ENCODE measurements around the gene RPL7L1. TPM values are rescaled to one million over a fixed set of nuclear protein-coding genes. Genes with fewer than 3 reads are reported as not detected.
A peak's percentile ranks its signal among the peaks of the same experiment; 100 is the strongest.
"Not testable (repeated sequence)": the region's sequence is repeated elsewhere in the genome, so short reads cannot be mapped to it uniquely, and the experiment has no call there.

Gene RPL7L1
- total RNA-seq (2014; rRNA removed; shearing (Covaris generic)): 120 and 159 TPM in 2 replicates

- DNase-seq (ENCODE audit: low spot score): peak; percentile 95
- in situ Hi-C loops (cut with HindIII; ENCODE audit: low sequenced_read_pairs): no loop called here
Measured at GRCh38 chr6:42879372-42880239, at the start of gene RPL7L1. TSS of gene RPL7L1 (plus strand) at chr6:42879616. CDS start at chr6:42879911, 295 bp downstream.

- in situ Hi-C loops (cut with HindIII; ENCODE audit: low sequenced_read_pairs): no loop called here
- DNase-seq (ENCODE audit: low spot score): no peak
Measured at GRCh38 chr6:42831237-42831636, 48.2 kb upstream of the RPL7L1 start.

- in situ Hi-C loops (cut with HindIII; ENCODE audit: low sequenced_read_pairs): no loop called here
- no peak for DNase-seq (ENCODE audit: low spot score)
Measured at GRCh38 chr6:42834056-42834455, 45.4 kb upstream of the RPL7L1 start.

GRCh38 chr6:42841844-42842584 lies 37.4 kb upstream of the RPL7L1 start:
- in situ Hi-C loops (cut with HindIII; ENCODE audit: low sequenced_read_pairs): no loop called here
- no peak for DNase-seq (ENCODE audit: low spot score)

- in situ Hi-C loops (cut with HindIII; ENCODE audit: low sequenced_read_pairs): no loop called here
- no peak for DNase-seq (ENCODE audit: low spot score)
Measured at GRCh38 chr6:42845327-42845694, 34.1 kb upstream of the RPL7L1 start.

- in situ Hi-C loops (cut with HindIII; ENCODE audit: low sequenced_read_pairs): no loop called here
Measured at GRCh38 chr6:42846505-42846904, 32.9 kb upstream of the RPL7L1 start.

GRCh38 chr6:42848700-42849099 lies 30.7 kb upstream of the RPL7L1 start:
- in situ Hi-C loops (cut with HindIII; ENCODE audit: low sequenced_read_pairs): no loop called here
- DNase-seq (ENCODE audit: low spot score): no peak

More at GRCh38 chr6:42846505-42846904, 32.9 kb upstream of the RPL7L1 start:
- DNase-seq (ENCODE audit: low spot score): peak; percentile 70

- DNase-seq (ENCODE audit: low spot score): no peak
- in situ Hi-C loops (cut with HindIII; ENCODE audit: low sequenced_read_pairs): loop anchor here (25.0 kb wide), 1 partner anchor 189 kb away; no protein-coding TSS in a partner anchor
Measured at GRCh38 chr6:42851599-42851998, 27.8 kb upstream of the RPL7L1 start.

- in situ Hi-C loops (cut with HindIII; ENCODE audit: low sequenced_read_pairs): loop anchor here (25.0 kb wide), 1 partner anchor 198 kb away; no protein-coding TSS in a partner anchor
- DNase-seq (ENCODE audit: low spot score): no peak
Measured at GRCh38 chr6:42860036-42860435, 19.4 kb upstream of the RPL7L1 start.

- in situ Hi-C loops (cut with HindIII; ENCODE audit: low sequenced_read_pairs): loop anchor here (25.0 kb wide), 1 partner anchor 198 kb away; no protein-coding TSS in a partner anchor
- no peak for DNase-seq (ENCODE audit: low spot score)
Measured at GRCh38 chr6:42860481-42860880, 18.9 kb upstream of the RPL7L1 start.

- no peak for DNase-seq (ENCODE audit: low spot score)
- in situ Hi-C loops (cut with HindIII; ENCODE audit: low sequenced_read_pairs): loop anchor here (25.0 kb wide), 1 partner anchor 202 kb away; no protein-coding TSS in a partner anchor
Measured at GRCh38 chr6:42864602-42865001, 14.8 kb upstream of the RPL7L1 start.

- in situ Hi-C loops (cut with HindIII; ENCODE audit: low sequenced_read_pairs): loop anchor here (25.0 kb wide), 1 partner anchor 208 kb away; no protein-coding TSS in a partner anchor
- no peak for DNase-seq (ENCODE audit: low spot score)
Measured at GRCh38 chr6:42870145-42870936, 9.1 kb upstream of the RPL7L1 start.

- DNase-seq (ENCODE audit: low spot score): no peak
- in situ Hi-C loops (cut with HindIII; ENCODE audit: low sequenced_read_pairs): loop anchor here (25.0 kb wide), 1 partner anchor 209 kb away; no protein-coding TSS in a partner anchor
Measured at GRCh38 chr6:42871711-42872110, 7.7 kb upstream of the RPL7L1 start.

- in situ Hi-C loops (cut with HindIII; ENCODE audit: low sequenced_read_pairs): loop anchor here (25.0 kb wide), 1 partner anchor 211 kb away; no protein-coding TSS in a partner anchor
- DNase-seq (ENCODE audit: low spot score): no peak
Measured at GRCh38 chr6:42873313-42873712, 6.1 kb upstream of the RPL7L1 start.

- in situ Hi-C loops (cut with HindIII; ENCODE audit: low sequenced_read_pairs): no loop called here
- DNase-seq (ENCODE audit: low spot score): no peak
Measured at GRCh38 chr6:42877695-42878094, 1.7 kb upstream of the RPL7L1 start.

- DNase-seq (ENCODE audit: low spot score); in situ Hi-C loops (cut with HindIII; ENCODE audit: low sequenced_read_pairs): not testable (repeated sequence)
Measured at GRCh38 chr6:42880240-42880817, 913 bp downstream of the RPL7L1 start.

- DNase-seq (ENCODE audit: low spot score); in situ Hi-C loops (cut with HindIII; ENCODE audit: low sequenced_read_pairs): not testable (repeated sequence)
Measured at GRCh38 chr6:42880871-42881270, 1.5 kb downstream of the RPL7L1 start.

- in situ Hi-C loops (cut with HindIII; ENCODE audit: low sequenced_read_pairs): no loop called here
Measured at GRCh38 chr6:42885702-42886101, 6.3 kb downstream of the RPL7L1 start.

GRCh38 chr6:42888201-42888600 lies 8.8 kb downstream of the RPL7L1 start:
- in situ Hi-C loops (cut with HindIII; ENCODE audit: low sequenced_read_pairs); DNase-seq (ENCODE audit: low spot score): not testable (repeated sequence)

More at GRCh38 chr6:42885702-42886101, 6.3 kb downstream of the RPL7L1 start:
- DNase-seq (ENCODE audit: low spot score): no peak

All from G401 (cell line).